Measurements from ENCODE around the gene TNFRSF1A.

Gene TNFRSF1A

GRCh38 chr12:6311822-6312528, 29.9 kb downstream of the TNFRSF1A start:
- H3K27ac ChIP-seq = no peak overlapping the region
- no peaks in the 10 kb centered on the region for H3K36me3 ChIP-seq
- DNase-seq = no peak
- H3K9me3 ChIP-seq (ENCODE audit: severe bottlenecking) = no peaks in the 10 kb centered on the region
- TF ChIP-seq CTCF (IDR thresholded peaks at IDR 0.05; ENCODE audit: low read depth, low read length) = no peak
- H3K27me3 ChIP-seq (ENCODE audit: insufficient read depth, low read depth, severe bottlenecking) = no peaks in the 10 kb centered on the region
- no peak overlapping the region for H3K4me3 ChIP-seq (ENCODE audit: low read depth, low read length)

- Histone ChIP-seq H3K4me3 (ENCODE audit: low read depth, low read length) (peak overlapping the region; percentile 44), H3K9me3 (ENCODE audit: severe bottlenecking) (no peaks in the 10 kb centered on the region), H3K36me3 (no peaks in the 10 kb centered on the region), H3K27ac (no peak overlapping the region), H3K27me3 (ENCODE audit: insufficient read depth, low read depth, severe bottlenecking) (no peaks in the 10 kb centered on the region)
- 0 out of 2 replicates have a peak, but pooled peaks have one; percentile 6 for TF ChIP-seq CTCF (IDR thresholded peaks at IDR 0.05; ENCODE audit: low read depth, low read length)
- no peak for DNase-seq
Observed at GRCh38 chr12:6310771-6311610, 30.9 kb downstream of the TNFRSF1A start.

- Histone ChIP-seq H3K4me3 (ENCODE audit: low read depth, low read length) (no peak overlapping the region), H3K27ac (no peak overlapping the region), H3K9me3 (ENCODE audit: severe bottlenecking) (no peaks in the 10 kb centered on the region), H3K27me3 (ENCODE audit: insufficient read depth, low read depth, severe bottlenecking) (no peaks in the 10 kb centered on the region), H3K36me3 (no peaks in the 10 kb centered on the region)
- 0 out of 2 replicates have a peak, but pooled peaks have one; percentile 5 for TF ChIP-seq CTCF (IDR thresholded peaks at IDR 0.05; ENCODE audit: low read depth, low read length)
- DNase-seq = no peak
Observed at GRCh38 chr12:6307529-6307928, 34.3 kb downstream of the TNFRSF1A start.

GRCh38 chr12:6306599-6307220, 35.2 kb downstream of the TNFRSF1A start:
- H3K4me3 ChIP-seq (ENCODE audit: low read depth, low read length) = no peak overlapping the region
- no peak for TF ChIP-seq CTCF (IDR thresholded peaks at IDR 0.05; ENCODE audit: low read depth, low read length)
- no peak for DNase-seq
- no peak overlapping the region for H3K27ac ChIP-seq
- H3K9me3 ChIP-seq (ENCODE audit: severe bottlenecking) = no peaks in the 10 kb centered on the region
- H3K27me3 ChIP-seq (ENCODE audit: insufficient read depth, low read depth, severe bottlenecking) = no peaks in the 10 kb centered on the region
- H3K36me3 ChIP-seq = no peaks in the 10 kb centered on the region

GRCh38 chr12:6306151-6306550, 35.7 kb downstream of the TNFRSF1A start:
- H3K4me3 ChIP-seq (ENCODE audit: low read depth, low read length) = no peak overlapping the region
- DNase-seq = no peak
- H3K9me3 ChIP-seq (ENCODE audit: severe bottlenecking) = no peaks in the 10 kb centered on the region
- no peak for TF ChIP-seq CTCF (IDR thresholded peaks at IDR 0.05; ENCODE audit: low read depth, low read length)
- H3K27ac ChIP-seq = no peak overlapping the region
- H3K27me3 ChIP-seq (ENCODE audit: insufficient read depth, low read depth, severe bottlenecking) = no peaks in the 10 kb centered on the region
- no peaks in the 10 kb centered on the region for H3K36me3 ChIP-seq
